ENCODE data around the gene ZEB2.
"Not testable (repeated sequence)": the region's sequence is repeated elsewhere in the genome, so short reads cannot be mapped to it uniquely, and the experiment has no call there.

The ZEB2 gene

DNA sequence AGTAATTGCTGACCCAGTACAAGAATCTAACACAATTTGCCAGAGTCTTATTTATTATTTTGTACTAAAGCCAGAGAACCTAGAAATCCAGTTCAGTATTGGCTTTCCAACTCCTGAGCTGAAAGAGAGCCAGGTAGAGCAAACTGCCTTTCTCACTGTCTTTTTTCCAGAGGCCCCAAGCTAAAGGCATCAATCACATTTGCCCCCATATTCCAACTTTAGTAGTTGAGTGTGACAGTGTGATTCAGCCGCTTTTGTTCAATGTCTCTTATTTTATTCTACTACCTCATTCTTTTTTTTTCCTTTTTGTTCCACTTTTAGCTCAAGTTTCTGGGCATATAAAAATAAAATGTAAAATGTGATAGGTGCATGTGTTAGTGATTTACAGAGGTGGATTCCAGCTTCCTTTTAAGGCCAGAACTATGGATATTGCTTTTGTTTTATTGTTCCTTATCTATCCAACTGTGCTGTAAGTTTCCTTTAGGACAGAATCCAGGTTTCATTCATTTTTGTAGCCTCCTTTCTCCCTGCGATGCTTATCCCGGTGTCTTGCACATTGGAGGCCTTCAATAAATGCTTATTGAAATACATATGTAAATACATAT is 153.0 kb downstream of the ZEB2 start:
- no peak for TF ChIP-seq EZH2phosphoT487 (conservative IDR thresholded peaks at IDR 0.05; ENCODE audit: low read length)
- TF ChIP-seq, protein P1, sequence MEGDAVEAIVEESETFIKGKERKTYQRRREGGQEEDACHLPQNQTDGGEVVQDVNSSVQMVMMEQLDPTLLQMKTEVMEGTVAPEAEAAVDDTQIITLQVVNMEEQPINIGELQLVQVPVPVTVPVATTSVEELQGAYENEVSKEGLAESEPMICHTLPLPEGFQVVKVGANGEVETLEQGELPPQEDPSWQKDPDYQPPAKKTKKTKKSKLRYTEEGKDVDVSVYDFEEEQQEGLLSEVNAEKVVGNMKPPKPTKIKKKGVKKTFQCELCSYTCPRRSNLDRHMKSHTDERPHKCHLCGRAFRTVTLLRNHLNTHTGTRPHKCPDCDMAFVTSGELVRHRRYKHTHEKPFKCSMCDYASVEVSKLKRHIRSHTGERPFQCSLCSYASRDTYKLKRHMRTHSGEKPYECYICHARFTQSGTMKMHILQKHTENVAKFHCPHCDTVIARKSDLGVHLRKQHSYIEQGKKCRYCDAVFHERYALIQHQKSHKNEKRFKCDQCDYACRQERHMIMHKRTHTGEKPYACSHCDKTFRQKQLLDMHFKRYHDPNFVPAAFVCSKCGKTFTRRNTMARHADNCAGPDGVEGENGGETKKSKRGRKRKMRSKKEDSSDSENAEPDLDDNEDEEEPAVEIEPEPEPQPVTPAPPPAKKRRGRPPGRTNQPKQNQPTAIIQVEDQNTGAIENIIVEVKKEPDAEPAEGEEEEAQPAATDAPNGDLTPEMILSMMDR (IDR thresholded peaks at IDR 0.05; ENCODE audit: insufficient read depth, low read length, poor library complexity, severe bottlenecking) = no peak
- Histone ChIP-seq H3K79me2 (ENCODE audit: insufficient read depth, low read length) (no peaks in the 10 kb centered on the region), H4K20me1 (ENCODE audit: low read depth, low read length) (no peaks in the 10 kb centered on the region), H3K4me2 (ENCODE audit: low read depth, low read length, poor library complexity, severe bottlenecking) (no peak overlapping the region), H3K36me3 (ENCODE audit: low read length) (no peaks in the 10 kb centered on the region), H3K4me3 (ENCODE audit: insufficient read depth, low read length, poor library complexity, severe bottlenecking) (no peak overlapping the region), H3K27me3 (ENCODE audit: low read length) (no peaks in the 10 kb centered on the region), H3K9ac (ENCODE audit: low read length) (no peak overlapping the region), H3K9me3 (ENCODE audit: insufficient read depth, low read length) (no peaks in the 10 kb centered on the region), H2AFZ (ENCODE audit: low read depth, low read length, severe bottlenecking) (no peak overlapping the region), H3K27ac (ENCODE audit: low read depth, low read length) (no peak overlapping the region), H3K9me2 (replicated peaks; ENCODE audit: insufficient read depth, low read length) (no peaks in the 10 kb centered on the region), H3F3A (ENCODE audit: insufficient read depth) (no peaks in the 10 kb centered on the region)

DNA sequence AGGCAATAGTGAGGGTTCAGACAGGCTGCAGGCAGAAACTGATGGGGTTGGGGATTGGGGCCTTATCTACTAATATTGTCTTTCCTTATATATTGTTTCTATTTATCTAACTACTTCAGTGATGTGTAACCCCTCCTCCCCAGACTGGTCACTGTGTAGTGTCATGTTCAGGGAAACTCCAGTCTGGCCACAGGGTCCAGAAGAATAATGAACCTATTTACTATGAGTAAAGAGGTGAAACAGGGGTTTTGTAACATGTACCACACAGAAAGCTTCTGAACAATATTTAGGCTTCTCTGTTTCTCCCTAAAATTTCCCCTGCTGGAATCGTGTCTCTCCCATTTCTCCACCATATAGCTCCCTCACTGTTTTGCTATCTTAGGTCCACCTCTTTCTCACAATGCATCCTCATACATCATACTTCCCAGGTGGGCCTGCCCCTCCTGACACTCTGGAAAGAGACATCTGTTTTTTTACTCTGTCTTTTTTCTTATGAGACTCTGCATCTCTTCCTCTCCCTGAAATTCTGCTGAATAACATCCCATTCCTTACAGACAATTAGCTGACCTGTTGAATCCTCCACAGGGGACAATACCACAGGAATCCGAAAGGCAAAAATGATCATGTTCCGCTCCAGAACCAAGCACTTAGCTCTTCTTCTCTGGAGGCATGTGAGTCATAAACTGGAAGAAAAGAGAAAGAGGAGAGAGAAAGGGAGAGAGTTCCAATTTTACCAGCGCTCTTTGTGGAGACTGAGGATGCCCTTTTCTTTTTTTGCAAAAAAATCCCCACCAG is 154.8 kb downstream of the ZEB2 start:
- Histone ChIP-seq H4K20me1 (ENCODE audit: low read depth, low read length) (no peaks in the 10 kb centered on the region), H2AFZ (ENCODE audit: low read depth, low read length, severe bottlenecking) (no peak overlapping the region), H3K4me2 (ENCODE audit: low read depth, low read length, poor library complexity, severe bottlenecking) (no peak overlapping the region), H3K36me3 (ENCODE audit: low read length) (no peaks in the 10 kb centered on the region), H3K27ac (ENCODE audit: low read depth, low read length) (no peak overlapping the region), H3F3A (ENCODE audit: insufficient read depth) (no peaks in the 10 kb centered on the region), H3K9ac (ENCODE audit: low read length) (no peak overlapping the region), H3K9me3 (ENCODE audit: insufficient read depth, low read length) (no peaks in the 10 kb centered on the region), H3K27me3 (ENCODE audit: low read length) (no peaks in the 10 kb centered on the region), H3K79me2 (ENCODE audit: insufficient read depth, low read length) (no peaks in the 10 kb centered on the region), H3K4me3 (ENCODE audit: insufficient read depth, low read length, poor library complexity, severe bottlenecking) (no peak overlapping the region), H3K9me2 (replicated peaks; ENCODE audit: insufficient read depth, low read length) (no peaks in the 10 kb centered on the region)
- no peak for TF ChIP-seq EZH2phosphoT487 (conservative IDR thresholded peaks at IDR 0.05; ENCODE audit: low read length)
- TF ChIP-seq, protein P1 (IDR thresholded peaks at IDR 0.05; ENCODE audit: insufficient read depth, low read length, poor library complexity, severe bottlenecking) = no peak

DNA sequence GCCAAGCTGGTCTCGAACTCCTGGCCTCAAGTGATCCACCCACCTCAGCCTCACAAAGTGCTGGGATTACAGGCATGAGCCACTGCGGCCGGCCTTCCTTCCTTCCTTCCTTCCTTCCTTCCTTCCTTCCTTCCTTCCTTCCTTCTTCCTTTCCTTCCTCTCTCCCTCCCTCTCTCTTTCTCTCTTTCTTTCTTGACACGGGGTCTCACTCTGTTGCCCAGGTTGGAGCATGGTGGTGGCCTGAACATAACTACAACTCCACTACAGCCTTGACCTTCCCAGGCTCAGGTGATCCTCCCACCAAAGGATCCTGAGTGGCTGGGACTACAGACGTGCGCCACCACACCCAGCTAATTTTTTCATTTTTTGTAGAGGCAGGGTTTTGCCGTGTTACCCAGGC is 155.7 kb downstream of the ZEB2 start:
- not testable (repeated sequence) for H3K79me2 ChIP-seq (ENCODE audit: insufficient read depth, low read length); H2AFZ ChIP-seq (ENCODE audit: low read depth, low read length, severe bottlenecking); H3K9me2 ChIP-seq (replicated peaks; ENCODE audit: insufficient read depth, low read length); H3K4me2 ChIP-seq (ENCODE audit: low read depth, low read length, poor library complexity, severe bottlenecking); H3K36me3 ChIP-seq (ENCODE audit: low read length); H3K9ac ChIP-seq (ENCODE audit: low read length); H4K20me1 ChIP-seq (ENCODE audit: low read depth, low read length); H3K9me3 ChIP-seq (ENCODE audit: insufficient read depth, low read length); H3K27me3 ChIP-seq (ENCODE audit: low read length); H3K27ac ChIP-seq (ENCODE audit: low read depth, low read length); H3F3A ChIP-seq (ENCODE audit: insufficient read depth); H3K4me3 ChIP-seq (ENCODE audit: insufficient read depth, low read length, poor library complexity, severe bottlenecking)

DNA sequence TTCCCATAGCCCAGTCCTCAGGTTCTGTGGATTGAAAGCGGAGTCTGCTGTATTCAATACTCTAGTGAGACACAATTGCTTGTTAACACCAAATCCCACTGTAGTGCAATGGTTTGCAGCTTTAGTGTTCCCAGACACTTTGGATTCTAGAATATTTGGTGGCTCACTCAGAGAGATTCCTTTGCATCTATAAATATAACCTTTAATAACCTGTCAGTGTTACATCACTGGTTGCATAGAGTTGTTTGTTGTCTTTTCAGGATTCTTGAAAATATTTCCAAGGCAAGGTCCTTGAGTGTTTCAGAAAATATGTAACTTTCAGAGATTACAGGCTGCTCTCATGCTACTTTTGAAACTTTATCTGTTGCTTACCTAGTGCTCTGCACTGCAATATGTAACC is 157.5 kb downstream of the ZEB2 start:
- Histone ChIP-seq H3K36me3 (ENCODE audit: low read length) (no peaks in the 10 kb centered on the region), H3K4me2 (ENCODE audit: low read depth, low read length, poor library complexity, severe bottlenecking) (no peak overlapping the region), H3K27me3 (ENCODE audit: low read length) (no peaks in the 10 kb centered on the region), H3K9me3 (ENCODE audit: insufficient read depth, low read length) (no peaks in the 10 kb centered on the region), H3F3A (ENCODE audit: insufficient read depth) (peaks cover 12% of the 10 kb centered on the region), H3K27ac (ENCODE audit: low read depth, low read length) (no peak overlapping the region), H3K9ac (ENCODE audit: low read length) (no peak overlapping the region), H2AFZ (ENCODE audit: low read depth, low read length, severe bottlenecking) (no peak overlapping the region), H3K79me2 (ENCODE audit: insufficient read depth, low read length) (no peaks in the 10 kb centered on the region), H4K20me1 (ENCODE audit: low read depth, low read length) (no peaks in the 10 kb centered on the region), H3K9me2 (replicated peaks; ENCODE audit: insufficient read depth, low read length) (no peaks in the 10 kb centered on the region), H3K4me3 (ENCODE audit: insufficient read depth, low read length, poor library complexity, severe bottlenecking) (no peak overlapping the region)
- TF ChIP-seq, protein P1 (IDR thresholded peaks at IDR 0.05; ENCODE audit: insufficient read depth, low read length, poor library complexity, severe bottlenecking) = no peak
- no peak for TF ChIP-seq EZH2phosphoT487 (conservative IDR thresholded peaks at IDR 0.05; ENCODE audit: low read length)

All from SU-DHL-6 (cell line).